ENCODE measurements around the gene SSTR5. TPM values are rescaled to one million over a fixed set of nuclear protein-coding genes. Genes with fewer than 3 reads are reported as not detected.

Gene SSTR5
- polyA plus RNA-seq, 2 of the 4 experiments (the other 2 are of a cell fraction): 0.06 to 0.08 TPM

DNA sequence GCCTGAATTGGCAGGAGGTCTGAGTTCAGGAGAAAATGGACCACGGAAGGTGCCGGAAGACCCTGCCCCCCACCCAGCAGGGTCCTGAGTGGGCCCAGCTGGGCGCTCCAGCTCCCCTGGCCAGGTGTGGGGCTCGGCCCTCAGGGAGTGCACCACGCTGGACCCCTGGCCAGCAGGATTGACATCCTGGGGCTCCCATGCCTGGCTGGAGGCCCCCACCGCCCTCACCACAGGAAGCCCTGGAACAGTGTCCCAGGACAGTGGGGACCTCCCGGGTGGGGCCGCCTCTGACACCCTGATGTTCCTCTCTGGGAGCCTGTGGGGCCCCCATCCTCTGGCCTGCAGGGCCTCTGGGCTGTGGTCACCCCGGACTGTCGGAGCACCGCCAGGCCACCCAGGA, 52.2 kb downstream of the SSTR5 start:
- ChIA-PET POLR2A (no interaction called here), CTCF (interaction anchor here (0.9 to 4.0 kb wide), 5 partner anchors 16 to 69 kb away, joined by 3 to 15 read pairs (median 4); no protein-coding TSS in a partner anchor)
- Histone ChIP-seq H3K4me3 (no peak overlapping the region), H3K27ac (no peak overlapping the region), H3K4me2 (no peak overlapping the region), H3K9me3 (no peaks in the 10 kb centered on the region), H3K4me1 (no peaks in the 10 kb centered on the region)
- ATAC-seq (no peak), DNase-seq (ENCODE audit: low read depth in 1 of 2, low spot score in 1 of 2) (no peak), FAIRE-seq (no peak)
- no peak for TF ChIP-seq MYC (IDR thresholded peaks at IDR 0.05; ENCODE audit: borderline replicate concordance, low read length)
- no peak for TF ChIP-seq ZFP36 (IDR thresholded peaks at IDR 0.05; ENCODE audit: borderline replicate concordance, partially characterized antibody)
- TF ChIP-seq, protein P1, sequence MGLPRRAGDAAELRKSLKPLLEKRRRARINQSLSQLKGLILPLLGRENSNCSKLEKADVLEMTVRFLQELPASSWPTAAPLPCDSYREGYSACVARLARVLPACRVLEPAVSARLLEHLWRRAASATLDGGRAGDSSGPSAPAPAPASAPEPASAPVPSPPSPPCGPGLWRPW (IDR thresholded peaks at IDR 0.05): no peak
- no peak for TF ChIP-seq HDAC2 (IDR thresholded peaks at IDR 0.05)
- TF ChIP-seq EP300 (IDR thresholded peaks at IDR 0.05): no peak
- TF ChIP-seq EHF (CRISPR knock-in tag; IDR thresholded peaks at IDR 0.05): no peak
- TF ChIP-seq, protein P2, sequence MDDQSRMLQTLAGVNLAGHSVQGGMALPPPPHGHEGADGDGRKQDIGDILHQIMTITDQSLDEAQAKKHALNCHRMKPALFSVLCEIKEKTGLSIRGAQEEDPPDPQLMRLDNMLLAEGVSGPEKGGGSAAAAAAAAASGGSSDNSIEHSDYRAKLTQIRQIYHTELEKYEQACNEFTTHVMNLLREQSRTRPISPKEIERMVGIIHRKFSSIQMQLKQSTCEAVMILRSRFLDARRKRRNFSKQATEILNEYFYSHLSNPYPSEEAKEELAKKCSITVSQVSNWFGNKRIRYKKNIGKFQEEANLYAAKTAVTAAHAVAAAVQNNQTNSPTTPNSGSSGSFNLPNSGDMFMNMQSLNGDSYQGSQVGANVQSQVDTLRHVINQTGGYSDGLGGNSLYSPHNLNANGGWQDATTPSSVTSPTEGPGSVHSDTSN (IDR thresholded peaks at IDR 0.05): no peak
- TF ChIP-seq NR3C1 (IDR thresholded peaks at IDR 0.05): no peak
- no peak for TF ChIP-seq HOXB5 (CRISPR knock-in tag; IDR thresholded peaks at IDR 0.05)
- TF ChIP-seq, protein P3, sequence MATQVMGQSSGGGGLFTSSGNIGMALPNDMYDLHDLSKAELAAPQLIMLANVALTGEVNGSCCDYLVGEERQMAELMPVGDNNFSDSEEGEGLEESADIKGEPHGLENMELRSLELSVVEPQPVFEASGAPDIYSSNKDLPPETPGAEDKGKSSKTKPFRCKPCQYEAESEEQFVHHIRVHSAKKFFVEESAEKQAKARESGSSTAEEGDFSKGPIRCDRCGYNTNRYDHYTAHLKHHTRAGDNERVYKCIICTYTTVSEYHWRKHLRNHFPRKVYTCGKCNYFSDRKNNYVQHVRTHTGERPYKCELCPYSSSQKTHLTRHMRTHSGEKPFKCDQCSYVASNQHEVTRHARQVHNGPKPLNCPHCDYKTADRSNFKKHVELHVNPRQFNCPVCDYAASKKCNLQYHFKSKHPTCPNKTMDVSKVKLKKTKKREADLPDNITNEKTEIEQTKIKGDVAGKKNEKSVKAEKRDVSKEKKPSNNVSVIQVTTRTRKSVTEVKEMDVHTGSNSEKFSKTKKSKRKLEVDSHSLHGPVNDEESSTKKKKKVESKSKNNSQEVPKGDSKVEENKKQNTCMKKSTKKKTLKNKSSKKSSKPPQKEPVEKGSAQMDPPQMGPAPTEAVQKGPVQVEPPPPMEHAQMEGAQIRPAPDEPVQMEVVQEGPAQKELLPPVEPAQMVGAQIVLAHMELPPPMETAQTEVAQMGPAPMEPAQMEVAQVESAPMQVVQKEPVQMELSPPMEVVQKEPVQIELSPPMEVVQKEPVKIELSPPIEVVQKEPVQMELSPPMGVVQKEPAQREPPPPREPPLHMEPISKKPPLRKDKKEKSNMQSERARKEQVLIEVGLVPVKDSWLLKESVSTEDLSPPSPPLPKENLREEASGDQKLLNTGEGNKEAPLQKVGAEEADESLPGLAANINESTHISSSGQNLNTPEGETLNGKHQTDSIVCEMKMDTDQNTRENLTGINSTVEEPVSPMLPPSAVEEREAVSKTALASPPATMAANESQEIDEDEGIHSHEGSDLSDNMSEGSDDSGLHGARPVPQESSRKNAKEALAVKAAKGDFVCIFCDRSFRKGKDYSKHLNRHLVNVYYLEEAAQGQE (IDR thresholded peaks at IDR 0.05): no peak
- TF ChIP-seq, protein P4, sequence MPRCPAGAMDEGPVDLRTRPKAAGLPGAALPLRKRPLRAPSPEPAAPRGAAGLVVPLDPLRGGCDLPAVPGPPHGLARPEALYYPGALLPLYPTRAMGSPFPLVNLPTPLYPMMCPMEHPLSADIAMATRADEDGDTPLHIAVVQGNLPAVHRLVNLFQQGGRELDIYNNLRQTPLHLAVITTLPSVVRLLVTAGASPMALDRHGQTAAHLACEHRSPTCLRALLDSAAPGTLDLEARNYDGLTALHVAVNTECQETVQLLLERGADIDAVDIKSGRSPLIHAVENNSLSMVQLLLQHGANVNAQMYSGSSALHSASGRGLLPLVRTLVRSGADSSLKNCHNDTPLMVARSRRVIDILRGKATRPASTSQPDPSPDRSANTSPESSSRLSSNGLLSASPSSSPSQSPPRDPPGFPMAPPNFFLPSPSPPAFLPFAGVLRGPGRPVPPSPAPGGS (IDR thresholded peaks at IDR 0.05): no peak
- TF ChIP-seq TFCP2L1 (CRISPR knock-in tag; IDR thresholded peaks at IDR 0.05): no peak
- no peak for TF ChIP-seq RCOR1 (IDR thresholded peaks at IDR 0.05; ENCODE audit: low read depth, low read length)
- WGBS (ENCODE audit: missing lambda C conversion rate): 100% methylated on average over 3 of the region's 11 CpGs

DNA sequence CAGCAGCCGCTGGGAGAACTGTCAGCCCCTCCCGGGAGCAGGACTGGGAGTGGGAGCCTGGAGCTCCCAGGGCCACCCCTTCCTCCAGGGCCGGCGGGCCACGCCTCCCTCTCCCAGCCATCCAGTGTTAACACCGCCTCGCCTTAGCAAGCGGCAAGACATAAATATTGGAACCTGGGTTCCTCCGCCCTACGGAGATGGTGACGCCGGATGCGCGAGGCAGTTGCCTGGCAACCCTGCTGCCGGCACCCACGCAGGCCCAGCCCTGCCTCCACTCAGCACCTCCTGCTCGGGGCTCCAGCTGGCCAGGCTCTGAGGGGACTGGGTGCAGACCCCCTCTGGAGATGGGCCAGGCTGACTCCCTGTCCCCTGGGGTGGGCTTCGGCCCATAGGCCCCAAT, 52.9 kb downstream of the SSTR5 start:
- H3K27ac ChIP-seq: no peak overlapping the region
- H3K4me3 ChIP-seq: no peak overlapping the region
- peak in 1 of 2 experiments; percentile 66 for DNase-seq (ENCODE audit: low read depth in 1 of 2, low spot score in 1 of 2)
- peak; percentile 22 to 77; a peak in 3 of 6 replicates for ATAC-seq
- H3K4me1 ChIP-seq: no peaks in the 10 kb centered on the region
- FAIRE-seq: no peak
- 60% methylated on average over 1 of the region's 18 CpGs for WGBS (ENCODE audit: missing lambda C conversion rate)
- CTCF ChIA-PET: interaction anchor here (1.0 to 4.0 kb wide), 3 partner anchors 17 to 69 kb away, joined by 4 to 15 read pairs (median 4); no protein-coding TSS in a partner anchor
- TF ChIP-seq EHMT2 (IDR thresholded peaks at IDR 0.05; ENCODE audit: low read depth): no peak
- no peak for TF ChIP-seq ESRRA (IDR thresholded peaks at IDR 0.05; ENCODE audit: borderline replicate concordance, low read length)
- TF ChIP-seq KDM1A (IDR thresholded peaks at IDR 0.05; ENCODE audit: low read depth): no peak
- TF ChIP-seq RAD21 (conservative IDR thresholded peaks at IDR 0.05 in 1 of 2, IDR thresholded peaks at IDR 0.05 in 1 of 2): no peak
- TF ChIP-seq, protein P5, sequence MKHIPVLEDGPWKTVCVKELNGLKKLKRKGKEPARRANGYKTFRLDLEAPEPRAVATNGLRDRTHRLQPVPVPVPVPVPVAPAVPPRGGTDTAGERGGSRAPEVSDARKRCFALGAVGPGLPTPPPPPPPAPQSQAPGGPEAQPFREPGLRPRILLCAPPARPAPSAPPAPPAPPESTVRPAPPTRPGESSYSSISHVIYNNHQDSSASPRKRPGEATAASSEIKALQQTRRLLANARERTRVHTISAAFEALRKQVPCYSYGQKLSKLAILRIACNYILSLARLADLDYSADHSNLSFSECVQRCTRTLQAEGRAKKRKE (CRISPR knock-in tag; IDR thresholded peaks at IDR 0.05; ENCODE audit: low read depth): no peak
- no peak for TF ChIP-seq JUNB (IDR thresholded peaks at IDR 0.05)
- no peak for TF ChIP-seq NFE2L2 (conservative IDR thresholded peaks at IDR 0.05; ENCODE audit: low read length)
- no peak for TF ChIP-seq RARB (CRISPR knock-in tag; IDR thresholded peaks at IDR 0.05)
- TF ChIP-seq MAFK (IDR thresholded peaks at IDR 0.05; ENCODE audit: partially characterized antibody): no peak
- no peak for TF ChIP-seq CHD4 (IDR thresholded peaks at IDR 0.05; ENCODE audit: borderline replicate concordance)
- no peak for TF ChIP-seq MAZ (IDR thresholded peaks at IDR 0.05; ENCODE audit: borderline replicate concordance, low read depth, low read length)
- POLR2A ChIA-PET: no interaction called here
- H3K9me3 ChIP-seq: no peaks in the 10 kb centered on the region
- no peak overlapping the region for H3K4me2 ChIP-seq
